Immature natural killer cell (primary cell): Measurements from ENCODE around the gene KCTD11. TPM values are rescaled to one million over a fixed set of nuclear protein-coding genes. Genes with fewer than 3 reads are reported as not detected.

Experiments
- DNase-seq, 3 donors: peaks; one replicate each; pipeline ENCODE4 v3.0.0; 2022; ENCODE audit warnings: mixed read lengths in 1 of 3
- H3K27ac Mint-ChIP-seq, 6 donors: one replicate each; pipeline ENCODE4 v1.8.0; 2020; ENCODE audit warnings: mixed read lengths in 6 of 6, mild to moderate bottlenecking in 5 of 6, inconsistent platforms in 4 of 6, moderate library complexity in 3 of 6
- H3K27me3 Mint-ChIP-seq, 3 donors: one replicate each; pipeline ENCODE4 v1.8.0; 2020 to 2021; ENCODE audit warnings: low read depth in 3 of 3, mild to moderate bottlenecking in 3 of 3, mixed read lengths in 3 of 3, moderate library complexity in 3 of 3, inconsistent platforms in 1 of 3
- H3K36me3 Mint-ChIP-seq, 3 donors: one replicate each; pipeline ENCODE4 v1.8.0; 2020; ENCODE audit warnings: mixed read lengths in 3 of 3, inconsistent platforms in 2 of 3, mild to moderate bottlenecking in 2 of 3
- H3K4me1 Mint-ChIP-seq, 2 donors: one replicate each; pipeline ENCODE4 v1.8.0; 2020; ENCODE audit warnings: inconsistent platforms in 2 of 2, mild to moderate bottlenecking in 2 of 2, mixed read lengths in 2 of 2, moderate library complexity in 1 of 2
- H3K4me3 Mint-ChIP-seq, 5 donors: one replicate each; pipeline ENCODE4 v1.8.0; 2020; ENCODE audit warnings: mild to moderate bottlenecking in 5 of 5, mixed read lengths in 5 of 5, inconsistent platforms in 3 of 5, moderate library complexity in 3 of 5
- H3K9me3 Mint-ChIP-seq, 6 donors: one replicate each; pipeline ENCODE4 v1.8.0; 2020; ENCODE audit warnings: mild to moderate bottlenecking in 6 of 6, mixed read lengths in 6 of 6, inconsistent platforms in 4 of 6, moderate library complexity in 3 of 6
- polyA plus RNA-seq, 3 donors: library from polyadenylated mRNA; unstranded; fragments of 300-500 nt; fragmentation: Illumina TruSeq; gene quantifications; one replicate each; pipeline ENCODE4 v1.2.3, GENCODE V29; 2021

KCTD11 gene
- polyA plus RNA-seq, 3 donors from 2014 or later = 5.5 to 13.0 (median 9.4) TPM

DNA sequence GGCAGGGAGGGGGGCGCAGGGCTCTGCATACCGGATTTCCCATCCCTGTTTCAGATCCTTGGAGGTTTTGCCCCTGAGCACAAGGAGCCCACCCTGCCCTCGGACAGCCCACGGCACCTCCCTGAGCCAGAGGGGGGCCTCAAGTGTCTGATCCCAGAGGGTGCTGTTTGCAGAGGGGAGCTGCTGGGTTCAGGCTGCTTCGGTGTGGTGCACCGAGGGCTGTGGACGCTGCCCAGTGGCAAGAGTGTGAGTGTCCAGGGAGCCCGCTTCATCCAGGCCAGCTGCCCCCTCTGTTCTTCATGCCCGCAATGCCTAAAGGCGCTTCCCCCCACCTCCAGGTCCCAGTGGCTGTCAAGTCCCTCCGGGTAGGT, 31.4 kb downstream of the KCTD11 start:
- peaks cover 0 to 10% of the 10 kb centered on the region in 2 donors for H3K4me1 Mint-ChIP-seq
- H3K27me3 Mint-ChIP-seq = peaks cover 13 to 14% (median 13%) of the 10 kb centered on the region in 3 donors
- peaks cover 0 to 1% (median 0%) of the 10 kb centered on the region in 6 donors for H3K9me3 Mint-ChIP-seq
- H3K27ac Mint-ChIP-seq = no peak overlapping the region
- peak overlapping the region in 4 of 5 donors; percentile 18 to 59 (median 38) for H3K4me3 Mint-ChIP-seq
- H3K36me3 Mint-ChIP-seq = no peaks in the 10 kb centered on the region
- DNase-seq = no peak

DNA sequence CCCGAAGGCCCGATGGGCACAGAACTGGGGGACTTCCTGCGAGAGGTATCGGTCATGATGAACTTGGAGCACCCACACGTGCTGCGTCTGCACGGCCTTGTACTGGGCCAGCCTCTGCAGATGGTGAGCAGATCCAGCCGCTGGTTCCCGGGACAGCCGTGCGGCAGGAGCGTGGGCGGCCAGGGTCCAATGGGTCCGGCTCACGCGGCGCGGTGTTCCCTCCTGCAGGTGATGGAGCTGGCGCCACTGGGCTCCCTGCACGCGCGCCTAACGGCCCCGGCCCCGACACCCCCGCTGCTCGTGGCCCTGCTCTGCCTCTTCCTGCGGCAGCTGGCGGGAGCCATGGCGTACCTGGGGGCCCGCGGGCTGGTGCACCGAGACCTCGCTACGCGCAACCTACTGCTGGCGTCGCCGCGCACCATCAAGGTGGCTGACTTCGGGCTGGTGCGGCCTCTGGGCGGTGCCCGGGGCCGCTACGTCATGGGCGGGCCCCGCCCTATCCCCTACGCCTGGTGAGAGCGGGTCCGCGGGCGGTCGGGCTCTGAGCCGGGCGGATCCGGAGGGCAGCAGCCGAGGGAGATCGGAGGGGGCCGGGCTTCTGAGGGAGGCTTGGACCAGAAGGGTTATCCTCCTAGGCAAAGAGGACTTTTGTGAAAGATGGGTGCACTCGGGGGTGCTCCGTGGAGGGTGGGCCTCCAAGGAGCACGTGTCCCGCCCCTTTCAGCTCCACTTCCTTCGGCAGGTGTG, 32.0 kb downstream of the KCTD11 start:
- H3K4me1 Mint-ChIP-seq = peaks cover 0 to 10% of the 10 kb centered on the region in 2 donors
- peaks cover 0 to 1% (median 0%) of the 10 kb centered on the region in 6 donors for H3K9me3 Mint-ChIP-seq
- peaks cover 11 to 14% (median 13%) of the 10 kb centered on the region in 3 donors for H3K27me3 Mint-ChIP-seq
- no peak overlapping the region for H3K27ac Mint-ChIP-seq
- no peaks in the 10 kb centered on the region for H3K36me3 Mint-ChIP-seq
- DNase-seq = peak; percentile 58 to 69 (median 66)
- peak overlapping the region; percentile 57 to 78 (median 68) for H3K4me3 Mint-ChIP-seq

DNA sequence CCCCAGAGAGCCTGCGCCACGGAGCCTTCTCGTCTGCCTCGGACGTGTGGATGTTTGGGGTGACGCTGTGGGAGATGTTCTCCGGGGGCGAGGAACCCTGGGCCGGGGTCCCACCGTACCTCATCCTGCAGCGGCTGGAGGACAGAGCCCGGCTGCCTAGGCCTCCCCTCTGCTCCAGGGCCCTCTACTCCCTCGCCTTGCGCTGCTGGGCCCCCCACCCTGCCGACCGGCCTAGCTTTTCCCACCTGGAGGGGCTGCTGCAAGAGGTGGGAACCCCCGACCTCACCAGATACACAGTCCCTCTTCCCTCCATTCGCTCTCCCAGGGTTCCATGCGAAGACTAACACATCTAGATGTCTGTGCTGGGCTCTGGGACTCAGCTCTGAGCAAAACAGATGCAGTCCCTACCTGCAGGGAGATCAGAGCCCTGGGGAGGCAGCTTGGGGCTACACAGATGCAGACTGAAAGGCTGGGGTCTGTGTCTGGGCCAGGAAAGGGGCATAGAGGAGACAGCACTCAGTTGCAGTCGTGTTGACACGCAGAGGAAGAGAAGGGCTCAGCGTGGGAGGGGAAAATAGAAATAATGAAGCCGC, 32.6 kb downstream of the KCTD11 start:
- peaks cover 0 to 4% (median 0%) of the 10 kb centered on the region in 3 donors for H3K36me3 Mint-ChIP-seq
- peaks cover 8 to 12% (median 9%) of the 10 kb centered on the region in 3 donors for H3K27me3 Mint-ChIP-seq
- peak overlapping the region; percentile 57 to 78 (median 68) for H3K4me3 Mint-ChIP-seq
- no peaks in the 10 kb centered on the region for H3K9me3 Mint-ChIP-seq
- peaks cover 0 to 10% of the 10 kb centered on the region in 2 donors for H3K4me1 Mint-ChIP-seq
- peak overlapping the region in 2 of 6 donors; percentile 11 to 65 for H3K27ac Mint-ChIP-seq
- no peak for DNase-seq

DNA sequence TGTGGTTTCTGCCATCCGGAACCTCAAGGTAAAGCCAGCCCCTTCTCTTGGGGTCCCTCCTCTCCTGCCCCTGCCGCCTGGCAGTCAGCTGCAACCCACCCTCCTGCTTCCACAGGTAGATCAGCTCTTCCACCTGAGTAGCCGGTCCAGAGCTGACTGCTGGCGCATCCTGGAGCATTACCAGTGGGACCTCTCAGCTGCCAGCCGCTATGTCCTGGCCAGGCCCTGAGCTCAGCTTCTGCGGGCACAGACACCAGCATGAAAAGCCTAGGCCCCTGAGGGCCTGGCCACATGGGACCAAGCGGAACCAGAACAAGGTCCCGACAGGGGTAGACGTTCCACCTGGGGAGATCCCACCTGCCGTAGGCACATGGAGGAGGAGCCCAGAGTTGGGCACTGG, 36.9 kb downstream of the KCTD11 start:
- H3K4me1 Mint-ChIP-seq = peaks cover 2 to 7% of the 10 kb centered on the region in 2 donors
- DNase-seq = no peak
- H3K9me3 Mint-ChIP-seq = no peaks in the 10 kb centered on the region
- H3K27me3 Mint-ChIP-seq = peaks cover 0 to under 1% (median 0%) of the 10 kb centered on the region in 3 donors
- no peak overlapping the region for H3K27ac Mint-ChIP-seq
- no peak overlapping the region for H3K4me3 Mint-ChIP-seq
- peaks cover 0 to 5% (median 0%) of the 10 kb centered on the region in 3 donors for H3K36me3 Mint-ChIP-seq

DNA sequence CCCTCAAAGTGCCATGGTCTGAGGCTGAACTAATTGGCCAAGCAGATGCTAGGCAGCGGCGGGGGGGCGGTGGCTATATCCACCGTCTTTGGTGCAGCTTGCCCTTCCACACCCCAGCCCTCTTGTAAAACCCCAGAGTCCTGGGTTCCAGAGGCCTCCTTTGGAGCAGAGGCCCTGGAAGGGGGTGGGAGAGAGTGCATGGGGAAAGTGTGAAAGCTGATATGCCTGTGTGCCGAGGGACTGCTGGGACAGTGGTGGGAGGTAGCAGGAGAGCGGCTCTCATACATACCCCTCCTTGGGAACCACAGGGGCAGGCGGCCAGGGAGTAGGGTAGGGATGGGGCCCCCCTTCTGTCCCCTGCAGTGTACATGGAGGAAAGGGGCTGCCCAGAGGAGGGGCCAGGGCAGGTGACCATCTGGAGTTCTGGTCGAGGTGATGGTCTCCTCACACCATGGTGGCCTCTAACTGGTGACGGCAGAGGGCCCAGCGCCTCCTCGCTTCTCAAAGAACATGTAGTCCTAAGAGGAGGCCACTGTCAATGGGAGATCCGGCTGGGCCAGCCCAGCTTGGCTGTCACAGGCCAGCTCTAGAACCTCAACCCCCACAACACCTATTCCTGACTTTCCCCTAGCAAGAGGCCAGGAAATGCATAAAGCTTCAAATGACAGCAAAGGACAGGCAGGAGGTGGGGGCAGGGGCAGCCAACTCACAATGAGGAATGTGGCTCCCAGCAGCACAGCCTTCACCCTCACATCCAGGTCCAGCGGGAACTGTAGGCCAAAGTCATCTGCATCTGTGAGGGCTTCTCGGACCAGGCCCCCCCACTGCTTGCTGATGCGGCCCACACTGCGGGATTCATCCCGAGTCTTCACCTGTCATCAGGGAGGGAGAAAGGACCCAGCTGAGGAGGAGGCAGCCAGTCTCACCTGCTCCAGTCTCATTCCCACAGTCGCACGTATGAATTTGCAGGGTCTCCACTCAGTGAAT, 38.3 kb downstream of the KCTD11 start:
- H3K9me3 Mint-ChIP-seq = no peaks in the 10 kb centered on the region
- no peak overlapping the region for H3K27ac Mint-ChIP-seq
- no peak for DNase-seq
- peaks cover 0 to 5% (median 0%) of the 10 kb centered on the region in 3 donors for H3K36me3 Mint-ChIP-seq
- H3K4me1 Mint-ChIP-seq = peaks cover 10 to 13% of the 10 kb centered on the region in 2 donors
- peaks cover 0 to 2% (median 1%) of the 10 kb centered on the region in 3 donors for H3K27me3 Mint-ChIP-seq
- H3K4me3 Mint-ChIP-seq = no peak overlapping the region

DNA sequence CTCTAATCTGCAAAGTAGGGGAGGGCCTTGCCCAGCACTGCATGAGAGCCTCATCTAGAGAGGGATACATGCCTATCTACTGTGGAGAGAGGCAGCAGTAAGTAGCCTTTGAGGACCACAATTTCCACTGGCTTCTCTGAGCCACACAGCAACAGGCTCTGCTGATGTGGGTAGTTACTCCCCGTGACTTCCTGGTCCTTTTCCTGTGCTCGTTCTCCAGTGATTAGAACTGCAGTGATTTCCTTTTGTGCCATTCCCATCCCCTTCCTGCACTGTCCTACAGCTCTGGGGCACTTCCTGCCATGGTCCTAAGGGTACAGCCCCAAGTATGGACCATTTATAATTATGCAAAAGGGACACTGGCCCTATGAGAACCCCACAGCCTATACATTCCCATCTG, 39.3 kb downstream of the KCTD11 start:
- peaks cover 11 to 13% of the 10 kb centered on the region in 2 donors for H3K4me1 Mint-ChIP-seq
- H3K4me3 Mint-ChIP-seq = no peak overlapping the region
- peaks cover 0 to 2% (median 1%) of the 10 kb centered on the region in 3 donors for H3K27me3 Mint-ChIP-seq
- peaks cover 0 to 5% (median 0%) of the 10 kb centered on the region in 3 donors for H3K36me3 Mint-ChIP-seq
- peak overlapping the region in 1 of 6 donors; percentile 42 for H3K27ac Mint-ChIP-seq
- no peaks in the 10 kb centered on the region for H3K9me3 Mint-ChIP-seq
- DNase-seq = no peak

DNA sequence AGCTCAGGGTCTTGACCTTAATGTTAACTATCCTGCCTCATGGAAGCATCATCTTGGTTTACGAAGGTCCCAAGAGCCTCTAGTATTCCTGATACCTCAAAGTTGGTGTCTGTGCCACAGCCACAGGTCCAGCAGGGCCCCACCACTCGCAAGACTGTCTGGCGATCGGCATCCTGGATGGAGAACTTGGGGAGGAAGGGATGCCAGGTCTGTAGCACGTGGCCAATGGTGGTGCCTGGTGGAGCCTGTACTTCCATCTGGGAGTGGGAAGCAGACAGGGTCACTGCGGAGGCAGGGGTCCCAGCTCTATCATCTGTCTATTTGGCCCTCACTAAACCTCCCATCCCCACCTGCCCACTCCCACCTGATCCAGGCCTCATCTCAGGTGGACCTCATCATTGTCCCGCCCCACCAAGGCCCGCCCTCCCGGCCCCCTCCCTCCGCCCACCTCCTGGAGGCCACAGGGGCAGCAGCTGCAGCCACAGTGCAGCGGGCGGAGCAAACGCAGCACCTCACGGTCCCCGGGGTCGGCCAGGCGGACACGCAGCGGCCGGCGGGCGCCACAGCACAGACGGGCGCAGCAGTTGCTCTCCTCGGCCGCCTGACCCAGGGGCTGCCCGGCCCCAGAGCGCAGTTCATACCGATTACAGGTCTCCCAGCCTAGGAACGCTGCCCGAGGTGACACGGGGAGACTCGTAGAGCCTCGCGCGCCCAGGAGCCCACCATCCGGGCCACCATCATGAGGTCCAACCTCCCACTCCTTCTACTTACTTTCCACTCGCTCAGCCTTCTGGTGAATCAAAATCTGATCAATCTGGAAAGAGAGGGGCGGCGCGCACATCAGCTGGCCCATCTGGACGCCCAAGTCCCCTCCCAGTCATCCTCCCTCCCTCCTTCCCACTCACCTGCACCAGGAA, 41.0 kb downstream of the KCTD11 start:
- Mint-ChIP-seq H3K4me1 (peaks cover 11 to 13% of the 10 kb centered on the region in 2 donors), H3K9me3 (no peaks in the 10 kb centered on the region), H3K4me3 (peak overlapping the region; percentile 54 to 93 (median 66)), H3K27ac (peak overlapping the region in 3 of 6 donors; percentile 8 to 74 (median 62)), H3K27me3 (peaks cover 2 to 3% (median 2%) of the 10 kb centered on the region in 3 donors), H3K36me3 (peaks cover 0 to 5% (median 0%) of the 10 kb centered on the region in 3 donors)
- no peak for DNase-seq

DNA sequence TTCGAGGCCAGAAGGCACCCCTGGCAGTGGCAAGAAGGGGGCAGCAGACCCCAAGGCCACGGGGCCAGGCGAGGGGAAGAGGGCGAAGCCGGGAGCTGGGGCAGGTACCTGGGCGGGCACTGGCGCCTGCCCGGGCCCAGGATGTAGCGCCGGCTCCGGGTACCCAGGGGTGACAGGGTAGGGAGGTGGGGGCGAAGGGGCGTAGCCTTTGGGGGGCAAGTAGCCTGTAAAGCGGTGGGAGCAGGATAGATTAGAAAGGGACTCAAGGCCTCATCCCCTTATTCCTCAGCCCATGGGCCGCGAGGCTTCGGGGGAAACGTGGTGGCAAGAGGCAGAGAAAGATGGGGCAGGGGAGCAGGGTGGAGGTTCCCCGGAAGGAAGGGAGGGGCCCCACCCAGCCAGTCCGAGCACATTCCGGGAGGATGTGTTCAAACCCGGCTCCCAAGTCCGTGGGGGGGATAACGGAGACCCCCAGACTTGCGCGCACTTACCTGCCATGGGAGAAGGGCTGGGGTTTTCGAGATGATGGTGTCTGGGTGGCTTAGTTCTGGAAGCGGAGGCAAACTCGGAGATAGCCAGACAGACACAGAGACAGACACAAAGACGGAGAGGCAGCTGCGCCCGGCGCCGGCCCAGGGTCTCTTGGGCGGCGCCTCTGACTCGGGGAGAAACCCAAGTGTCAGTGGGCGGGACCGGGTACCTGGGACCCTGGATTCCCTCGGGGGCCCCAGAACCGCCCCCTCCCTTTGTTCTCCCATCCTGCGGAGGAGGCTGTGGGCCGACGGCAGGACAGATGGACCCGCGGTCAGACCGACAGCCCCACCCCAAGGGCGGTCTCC, 41.9 kb downstream of the KCTD11 start:
- Mint-ChIP-seq H3K27me3 (peaks cover 2 to 3% (median 2%) of the 10 kb centered on the region in 3 donors), H3K36me3 (peaks cover 0 to 5% (median 0%) of the 10 kb centered on the region in 3 donors), H3K27ac (peak overlapping the region; percentile 82 to 95 (median 89)), H3K9me3 (no peaks in the 10 kb centered on the region), H3K4me1 (peaks cover 11 to 13% of the 10 kb centered on the region in 2 donors), H3K4me3 (peak overlapping the region; percentile 87 to 93 (median 91))
- DNase-seq = peak in 1 of 3 donors; percentile 73

DNA sequence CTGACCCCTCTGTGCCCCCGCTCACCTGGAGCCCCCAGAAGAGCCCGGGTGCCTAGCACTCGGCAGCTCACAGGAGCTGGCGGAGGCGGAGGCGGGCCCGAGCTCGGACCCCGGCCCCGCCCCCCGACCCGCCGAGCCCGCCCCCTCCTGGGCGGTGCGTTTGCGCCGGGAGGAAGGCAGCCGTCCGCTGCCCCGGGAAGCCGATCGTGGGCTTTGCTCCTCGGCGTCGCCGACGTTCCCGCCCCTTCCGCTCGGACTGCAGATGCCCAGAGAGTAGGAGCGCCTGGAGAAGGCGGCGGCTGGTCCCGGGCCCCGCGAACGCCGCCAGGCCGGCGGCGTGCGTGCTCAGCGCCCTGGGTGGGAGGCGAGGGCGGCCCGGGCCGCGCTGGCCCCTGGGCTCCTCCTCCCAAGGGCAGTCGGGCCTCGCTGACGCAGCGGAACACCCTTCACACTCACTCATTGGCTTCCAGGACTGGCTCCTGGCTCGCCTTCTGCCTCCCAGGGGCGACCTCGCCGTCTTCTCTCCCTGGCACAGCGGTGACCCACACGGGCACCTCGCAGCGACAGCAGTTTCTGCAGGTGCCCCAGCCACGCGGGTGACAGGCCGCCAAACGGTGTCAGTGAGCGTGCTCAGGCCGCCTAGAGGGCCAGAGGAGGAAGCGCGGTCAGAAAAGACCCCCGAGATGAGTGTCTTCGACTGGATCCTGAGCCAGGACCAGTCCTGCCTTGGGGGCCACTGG, 42.7 kb downstream of the KCTD11 start, which contains the start of gene PLSCR3:
PLSCR3 (minus strand) TSS at position 74 of the 740 bp plus-strand sequence. CDS start 415 bp downstream, outside the sequence.
- no peaks in the 10 kb centered on the region for H3K9me3 Mint-ChIP-seq
- H3K4me1 Mint-ChIP-seq = peaks cover 11 to 14% of the 10 kb centered on the region in 2 donors
- peaks cover 0 to under 1% (median 0%) of the 10 kb centered on the region in 3 donors for H3K36me3 Mint-ChIP-seq
- H3K4me3 Mint-ChIP-seq = peak within 1 kb of the TSS; percentile 90 to 96 (median 94)
- peaks cover 2 to 3% (median 2%) of the 10 kb centered on the region in 3 donors for H3K27me3 Mint-ChIP-seq
- peak; percentile 83 to 86 (median 86) for DNase-seq
- H3K27ac Mint-ChIP-seq = peak within 1 kb of the TSS; percentile 86 to 95 (median 92)

DNA sequence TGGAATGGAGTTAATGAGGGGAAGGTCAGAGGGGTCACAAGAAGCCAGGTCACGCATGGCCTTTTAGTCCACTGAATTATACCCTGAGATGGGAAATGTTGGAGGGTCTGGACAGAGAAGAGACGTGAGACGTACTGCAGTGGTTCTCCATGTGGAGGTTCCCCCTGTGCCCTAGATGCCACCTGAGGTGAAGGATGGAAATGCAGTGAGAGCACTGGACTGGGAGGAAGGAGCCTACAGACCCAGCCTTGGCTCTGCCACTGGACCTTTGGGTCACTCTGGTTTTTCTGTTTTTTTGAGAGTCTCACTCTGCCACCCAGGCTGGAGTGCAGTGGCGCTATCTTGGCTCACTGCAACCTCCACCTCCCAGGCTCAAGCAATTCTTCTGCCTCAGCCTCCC, 44.2 kb downstream of the KCTD11 start:
- Mint-ChIP-seq H3K4me1 (peaks cover 11 to 15% of the 10 kb centered on the region in 2 donors), H3K4me3 (peak overlapping the region in 3 of 5 donors; percentile 12 to 61 (median 22)), H3K27me3 (peaks cover 2 to 3% (median 2%) of the 10 kb centered on the region in 3 donors), H3K27ac (peak overlapping the region in 1 of 6 donors; percentile 28), H3K9me3 (no peaks in the 10 kb centered on the region), H3K36me3 (no peaks in the 10 kb centered on the region)
- no peak for DNase-seq

DNA sequence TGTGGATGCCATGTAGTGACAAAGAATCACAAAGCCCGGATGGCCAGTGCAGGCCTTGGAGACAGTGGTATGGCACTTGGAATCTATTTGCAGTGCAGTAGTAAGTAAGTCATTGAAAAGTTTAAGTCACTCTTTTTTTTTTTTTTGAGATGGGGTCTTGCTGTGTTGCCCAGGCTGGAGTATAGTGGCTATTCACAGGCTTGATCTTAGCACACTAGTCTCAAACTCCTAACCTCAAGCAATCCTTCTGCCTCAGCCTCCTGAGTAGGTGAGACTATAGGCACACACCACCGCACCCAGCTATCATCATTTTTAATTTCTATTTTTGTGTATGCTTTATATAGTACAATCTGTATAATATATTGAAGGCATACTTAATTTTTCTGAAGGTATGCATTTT, 46.6 kb downstream of the KCTD11 start:
- Mint-ChIP-seq H3K36me3 (no peaks in the 10 kb centered on the region), H3K4me1 (peaks cover 19 to 23% of the 10 kb centered on the region in 2 donors), H3K9me3 (no peaks in the 10 kb centered on the region), H3K27me3 (peaks cover 2 to 3% (median 2%) of the 10 kb centered on the region in 3 donors), H3K27ac (no peak overlapping the region), H3K4me3 (no peak overlapping the region)
- no peak for DNase-seq
